AG10803 (cell line): ENCODE data around the gene PTPRM.

Experiments used
- DNase-seq: peaks from one replicate; pipeline ENCODE4 v3.0.0; 2010; ENCODE audit warnings: low read depth
- H3K4me3 ChIP-seq: 2 replicates; pipeline ENCODE4 v1.5.1; 2011; ENCODE audit warnings: mild to moderate bottlenecking, low read length, control low read depth
- CTCF ChIP-seq: conservative IDR thresholded peaks from 2 replicates; pipeline ENCODE4 v1.5.1; 2011; ENCODE audit warnings: mild to moderate bottlenecking, low read length, control low read depth, inconsistent platforms

The PTPRM gene

GRCh38 chr18:7748251-7749007 lies 181.3 kb downstream of the PTPRM start:
- no peak overlapping the region for H3K4me3 ChIP-seq
- DNase-seq: no peak
- TF ChIP-seq CTCF: no peak

- H3K4me3 ChIP-seq: no peak overlapping the region
- TF ChIP-seq CTCF: no peak
- no peak for DNase-seq
These were observed 181.9 kb downstream of the PTPRM start for GRCh38 chr18:7749008-7749405.

GRCh38 chr18:7749510-7749981 lies 182.4 kb downstream of the PTPRM start:
- no peak for TF ChIP-seq CTCF
- no peak overlapping the region for H3K4me3 ChIP-seq
- DNase-seq: peak; percentile 32

GRCh38 chr18:7750095-7750663 lies 183.1 kb downstream of the PTPRM start:
- TF ChIP-seq CTCF: no peak

GRCh38 chr18:7750966-7751365 lies 183.8 kb downstream of the PTPRM start:
- no peak overlapping the region for H3K4me3 ChIP-seq
- no peak for TF ChIP-seq CTCF
- no peak for DNase-seq

More at GRCh38 chr18:7750095-7750663, 183.1 kb downstream of the PTPRM start:
- no peak overlapping the region for H3K4me3 ChIP-seq
- DNase-seq: no peak

- H3K4me3 ChIP-seq: no peak overlapping the region
- no peak for DNase-seq
- TF ChIP-seq CTCF: no peak
These were observed 187.1 kb downstream of the PTPRM start for GRCh38 chr18:7754258-7754657.

- no peak overlapping the region for H3K4me3 ChIP-seq
- DNase-seq: no peak
- no peak for TF ChIP-seq CTCF
These were observed 187.6 kb downstream of the PTPRM start for GRCh38 chr18:7754725-7755181.
